GM23248 (cell line): ENCODE data around the gene KCNT1.

Source experiments
- EZH2 ChIP-seq: fragments of 200-600 bp; sonication (generic); IDR thresholded peaks from 2 replicates; pipeline ENCODE4 v1.6.1; 2018; ENCODE audit warnings: antibody characterized with exemption, mild to moderate bottlenecking; ENCODE audit not compliant: insufficient read depth, poor library complexity, severe bottlenecking
- EZH2phosphoT487 ChIP-seq: fragments of 200-600 bp; sonication (generic); IDR thresholded peaks from 2 replicates; pipeline ENCODE4 v1.6.1; 2018; ENCODE audit warnings: antibody characterized with exemption, moderate library complexity, mild to moderate bottlenecking, low read depth; ENCODE audit not compliant: insufficient read depth

- TF ChIP-seq EZH2, result no peak
- no peak for TF ChIP-seq EZH2phosphoT487
Observed at GRCh38 chr9:135760465-135760864, 58.5 kb downstream of the KCNT1 start.
